NCI-H1694 treated with DMSO at 0.1 percent for 48 hours (cell line): ENCODE results near the gene G6PC3.
"Not testable (repeated sequence)": the region's sequence is repeated elsewhere in the genome, so short reads cannot be mapped to it uniquely, and the experiment has no call there.

Experiments
- DNase-seq: peaks from one replicate; lab custom pipeline; 2025; lab: John Stamatoyannopoulos, UW

The G6PC3 gene

DNA sequence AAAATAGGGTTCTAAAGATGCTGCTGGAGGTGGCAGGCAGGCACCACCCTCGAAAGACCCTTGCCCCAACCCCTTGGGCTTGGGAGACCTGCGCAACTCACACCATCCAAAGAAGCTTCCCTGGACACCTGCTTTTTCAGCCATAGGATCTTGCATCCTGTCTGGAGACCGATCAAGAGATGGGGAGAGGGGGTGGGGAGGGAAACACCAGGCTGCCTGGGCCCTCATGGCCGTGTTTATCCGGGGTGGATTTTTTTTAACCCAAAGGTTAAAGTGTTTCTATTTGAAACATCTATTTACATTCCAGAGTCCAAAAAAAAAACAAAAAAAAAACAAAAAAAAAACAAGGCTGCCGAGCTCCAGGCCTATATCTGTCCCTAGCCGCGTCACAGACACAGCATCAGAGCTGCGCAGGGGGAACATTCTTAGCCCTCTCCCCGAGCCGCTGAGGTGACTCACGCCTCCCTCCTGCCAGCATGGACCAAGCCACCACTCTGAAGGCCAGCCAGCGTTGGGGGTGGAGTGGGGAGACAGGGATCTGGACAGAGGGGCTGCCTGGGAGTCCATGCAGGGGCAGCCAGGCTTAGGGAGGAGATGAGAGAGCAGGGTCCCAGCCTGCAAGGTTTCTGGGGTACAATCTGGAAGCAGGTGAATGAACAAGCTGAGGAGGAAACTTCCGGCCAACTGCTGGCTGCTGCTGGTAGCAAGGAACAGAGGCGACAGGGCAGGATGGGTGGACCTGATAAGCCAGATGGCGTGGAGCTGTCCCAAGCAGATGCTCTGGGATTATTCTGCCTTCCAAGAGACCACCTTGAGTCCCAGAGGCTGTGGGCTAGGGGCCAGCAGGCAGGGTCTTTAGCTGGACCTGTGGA lies 38.1 kb downstream of the G6PC3 start:
- no peak for DNase-seq

DNA sequence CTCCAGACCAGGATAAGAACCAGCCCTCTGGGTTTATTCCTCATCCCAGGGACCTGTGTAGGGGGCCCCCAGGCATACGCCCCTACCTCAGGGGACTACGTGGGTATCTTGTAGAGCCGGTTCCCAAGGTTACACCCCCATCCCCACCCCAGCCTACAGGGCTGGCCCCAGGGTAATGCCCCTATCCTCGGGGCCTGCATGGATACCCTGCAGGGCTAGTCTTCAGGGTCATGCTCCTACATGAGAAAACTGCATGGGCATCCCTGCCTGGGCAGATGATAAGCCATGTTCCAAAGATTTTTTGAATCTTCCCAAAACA lies 38.7 kb downstream of the G6PC3 start:
- DNase-seq = no peak

DNA sequence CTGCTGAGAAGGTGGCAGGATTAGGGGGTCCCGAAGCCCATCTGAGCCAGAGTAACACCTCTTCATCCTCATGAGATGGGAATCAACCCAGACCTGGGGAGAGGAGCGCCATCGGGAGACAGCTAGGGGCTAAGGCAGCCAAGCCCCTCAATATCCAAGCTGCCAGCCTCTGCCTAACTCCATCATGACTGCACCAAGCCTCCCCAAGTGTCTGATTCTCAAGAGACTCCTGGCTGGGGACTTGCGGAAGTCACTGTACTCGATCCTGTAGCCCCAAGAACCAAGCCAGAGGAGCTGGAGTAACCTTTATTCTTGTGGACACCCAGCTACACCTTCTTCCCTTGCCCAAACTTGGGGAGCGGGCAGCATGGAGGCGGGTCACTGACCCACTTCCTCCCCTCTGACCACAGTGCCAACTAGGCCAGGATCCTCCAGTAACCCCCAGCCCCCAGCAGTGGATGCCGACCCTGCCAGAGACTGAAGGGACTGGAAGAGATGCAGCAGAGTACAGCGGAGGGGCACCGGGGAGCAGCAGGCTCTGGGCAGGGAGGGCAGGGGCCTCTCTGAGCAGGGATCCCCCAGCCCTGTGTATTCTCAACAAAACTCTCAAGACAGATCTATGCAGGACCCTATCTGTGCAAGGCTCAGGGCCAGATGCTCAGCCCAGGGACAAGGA lies 39.6 kb downstream of the G6PC3 start:
- DNase-seq = no peak

DNA sequence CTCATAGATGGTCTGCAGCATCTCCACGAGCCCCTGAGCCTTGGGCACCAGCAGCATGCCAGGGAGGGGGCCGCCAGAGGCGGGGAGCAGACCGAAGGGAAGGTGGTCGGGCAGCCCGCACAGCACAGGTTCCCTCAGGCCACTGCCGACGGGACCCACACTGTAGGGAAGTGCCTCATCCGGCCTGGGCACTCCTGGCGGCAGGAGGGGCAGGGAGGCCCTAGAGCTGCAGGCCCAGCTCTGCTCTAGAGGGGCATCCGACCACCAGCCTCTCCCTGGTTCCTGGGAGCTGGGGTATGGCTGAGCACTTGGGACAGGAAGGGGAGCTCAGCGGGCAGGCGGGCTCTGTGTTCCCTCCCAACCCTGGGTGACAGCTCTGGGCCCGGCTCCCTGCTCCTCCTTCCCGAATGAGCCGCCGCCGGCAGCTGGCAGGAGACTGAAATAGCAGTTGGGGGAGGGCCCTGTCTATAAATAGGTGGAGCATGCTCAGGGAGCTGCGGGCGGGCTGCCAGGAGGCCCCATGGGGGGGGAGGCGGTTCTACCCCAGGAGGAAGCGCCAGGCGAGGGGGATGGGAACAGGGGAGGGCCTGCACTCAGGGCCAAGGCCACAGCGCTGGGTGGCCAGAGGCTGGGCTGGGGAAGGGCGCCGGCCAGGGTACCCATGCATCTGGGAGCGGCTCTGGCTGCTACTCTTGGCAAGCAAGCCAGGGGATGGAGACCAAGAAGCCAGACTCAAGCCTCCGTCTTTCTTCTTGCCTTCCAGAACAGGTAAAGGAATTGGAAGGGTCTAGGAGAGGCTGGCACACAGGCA lies 40.5 kb downstream of the G6PC3 start:
- peak; percentile 93 for DNase-seq

DNA sequence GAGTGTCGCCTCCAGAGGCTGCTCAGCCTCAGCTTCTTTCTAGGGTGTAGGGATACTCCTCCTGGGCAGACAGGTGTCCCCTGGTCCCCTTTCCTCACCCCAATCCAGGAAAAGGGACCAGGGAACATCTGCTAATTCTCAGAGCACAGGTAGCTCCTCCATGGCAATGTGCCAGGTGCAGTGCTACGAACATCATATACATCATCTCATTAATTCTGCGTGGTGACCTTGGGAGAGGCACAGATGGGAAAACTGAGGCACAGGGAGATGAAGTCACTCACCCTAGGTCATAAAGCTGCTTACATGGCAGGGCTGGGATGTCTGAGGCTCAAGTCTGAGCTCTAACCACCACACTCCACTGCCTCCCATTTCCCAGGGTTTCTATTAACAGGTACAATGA lies 41.2 kb downstream of the G6PC3 start:
- DNase-seq = no peak

- DNase-seq = no peak
Measured at GRCh38 chr17:44112284-44113280, 42.0 kb downstream of the G6PC3 start.

GRCh38 chr17:44113382-44113781 lies 42.8 kb downstream of the G6PC3 start:
- DNase-seq = no peak

- no peak for DNase-seq
Measured at GRCh38 chr17:44113868-44114840, 43.6 kb downstream of the G6PC3 start.

- no peak for DNase-seq
Measured at GRCh38 chr17:44115585-44116415, 45.3 kb downstream of the G6PC3 start.

DNA sequence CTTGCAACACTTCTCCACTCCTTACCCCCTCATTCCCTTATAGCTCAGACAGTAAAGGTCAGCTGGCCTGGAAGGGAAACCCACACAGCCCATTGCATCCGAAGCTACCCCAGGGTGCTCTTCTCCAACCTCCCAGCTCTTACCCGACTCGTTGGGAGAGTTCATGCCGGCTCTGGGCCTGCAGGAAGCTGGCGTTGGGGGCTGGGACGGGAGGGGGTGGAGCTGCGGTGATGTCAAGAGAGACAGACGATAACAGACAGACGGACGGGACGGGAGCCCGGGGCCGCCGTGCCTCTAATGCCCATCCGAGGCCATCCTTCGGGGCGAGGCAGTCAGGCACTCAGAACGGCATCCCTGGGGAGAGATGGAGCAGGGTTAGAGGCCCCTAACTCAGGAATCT lies 46.8 kb downstream of the G6PC3 start:
- DNase-seq = no peak

GRCh38 chr17:44118427-44119050 lies 48.0 kb downstream of the G6PC3 start:
- DNase-seq = no peak

- no peak for DNase-seq
Measured at GRCh38 chr17:44119062-44119461, 48.5 kb downstream of the G6PC3 start.

DNA sequence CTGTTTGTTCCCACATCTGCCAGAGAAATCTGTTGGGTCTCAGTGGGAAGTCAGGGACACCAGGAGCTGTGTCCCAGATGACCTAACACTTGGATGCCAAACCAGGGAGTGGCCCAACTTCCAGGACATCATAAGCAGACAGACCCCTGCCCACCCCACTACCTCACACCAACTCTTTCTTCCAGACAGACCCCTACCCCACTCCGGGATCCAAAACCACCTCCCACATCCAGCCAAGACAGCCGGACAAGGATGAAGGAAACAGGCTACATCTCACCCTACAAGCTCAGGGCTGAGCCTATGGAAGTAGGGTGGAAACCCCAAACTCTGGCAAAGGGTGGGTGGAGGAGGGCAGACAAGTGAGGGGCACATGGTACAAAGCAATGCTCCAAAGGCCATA lies 49.3 kb downstream of the G6PC3 start:
- no peak for DNase-seq

- DNase-seq = not testable (repeated sequence)
Measured at GRCh38 chr17:44120281-44120680, 49.7 kb downstream of the G6PC3 start.

GRCh38 chr17:44120851-44121605 lies 50.5 kb downstream of the G6PC3 start:
- DNase-seq = peak; percentile 53

DNA sequence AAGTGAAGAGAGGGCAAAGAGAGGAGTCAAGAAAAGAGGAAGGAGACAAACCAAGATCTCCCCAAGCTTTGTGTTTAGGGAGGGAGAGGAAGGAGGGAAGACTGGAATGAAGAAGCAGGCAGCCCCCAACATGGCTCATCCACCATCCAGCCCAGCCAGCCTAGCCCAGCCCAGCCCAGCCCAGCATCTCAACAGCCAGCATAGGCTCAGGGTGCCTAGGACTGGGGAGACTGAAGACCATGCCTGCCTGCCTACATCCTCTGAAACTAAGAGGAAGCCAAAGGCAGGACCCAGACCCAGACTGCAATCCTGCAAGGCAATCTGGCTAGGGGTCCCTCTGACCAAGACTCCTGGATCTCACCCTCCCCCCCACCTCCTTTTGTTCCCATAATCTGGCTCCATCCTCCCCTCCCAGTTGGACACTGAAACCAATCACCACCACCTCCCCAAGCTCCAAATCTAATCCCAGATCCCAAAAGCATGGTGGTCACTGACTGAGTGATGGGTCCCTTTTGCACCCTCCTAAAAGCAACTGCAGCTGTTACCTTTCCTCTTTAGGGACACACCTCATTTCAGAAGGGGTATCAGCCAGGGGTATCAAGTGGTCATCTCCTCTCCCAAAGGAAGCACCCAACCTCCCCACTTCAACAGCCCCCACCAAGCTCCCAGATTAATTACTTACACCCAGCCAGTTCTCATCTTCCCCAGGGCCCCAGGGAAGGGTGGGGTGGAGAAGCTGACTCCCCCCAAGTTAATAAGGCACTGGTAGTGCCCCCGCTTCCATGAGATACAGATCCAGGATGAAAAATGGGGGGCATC lies 51.7 kb downstream of the G6PC3 start:
- no peak for DNase-seq

DNA sequence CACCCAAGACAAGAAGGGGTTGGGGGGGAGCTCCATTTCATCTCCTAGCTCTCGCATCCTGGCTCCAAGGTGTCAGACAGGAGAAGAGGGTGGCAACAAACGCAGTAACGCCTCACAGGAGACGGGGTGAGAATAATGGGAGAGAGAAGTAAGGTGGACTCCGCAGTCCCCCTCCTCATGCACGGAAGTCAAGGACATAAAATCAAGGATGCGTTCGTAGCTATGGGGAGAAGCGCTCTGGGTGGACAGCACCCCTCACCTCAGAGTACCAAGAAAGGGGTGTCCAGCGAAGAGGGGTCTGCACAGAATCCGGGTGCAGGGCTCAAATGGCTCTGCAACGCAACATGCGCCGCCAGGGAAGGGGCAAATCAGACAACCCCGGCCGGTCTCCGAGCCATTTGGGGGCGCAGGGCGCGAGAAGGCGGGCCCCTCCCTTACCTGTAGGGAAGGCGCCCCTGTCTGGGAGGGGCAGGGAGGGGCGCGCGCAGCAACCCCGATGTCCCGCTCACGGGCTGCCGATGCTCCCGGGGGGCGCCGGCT lies 52.4 kb downstream of the G6PC3 start:
- DNase-seq = no peak
